ENCODE results near the gene TACR2. TPM values are rescaled to one million over a fixed set of nuclear protein-coding genes. Genes with fewer than 3 reads are reported as not detected.

Gene TACR2
- polyA plus RNA-seq, 2 of the 4 experiments (the other 2 are of a cell fraction) = 0.09 to 0.16 TPM

- Histone ChIP-seq H3K4me2 (no peak overlapping the region), H3K4me3 (no peak overlapping the region), H3K4me1 (peaks cover 47% of the 10 kb centered on the region), H3K9me3 (no peaks in the 10 kb centered on the region), H3K27ac (no peak overlapping the region)
- ChIA-PET CTCF (interaction anchor here (21.3 kb wide), 1 partner anchor 149 kb away, joined by 424 read pairs; no protein-coding TSS in a partner anchor), POLR2A (no interaction called here)
- WGBS (ENCODE audit: missing lambda C conversion rate) = 68% methylated on average over 3 of the region's 3 CpGs
- DNase-seq (ENCODE audit: low read depth in 1 of 2, low spot score in 1 of 2) (no peak), FAIRE-seq (no peak), ATAC-seq (no peak)
- TF ChIP-seq CBX8 (IDR thresholded peaks at IDR 0.05) (no peak), POLR2A (IDR thresholded peaks at IDR 0.05; ENCODE audit: low read length) (no peak), HOXB5 (CRISPR knock-in tag; IDR thresholded peaks at IDR 0.05) (no peak)
Measured at GRCh38 chr10:69387500-69387899, 29.2 kb downstream of the TACR2 start.

DNA sequence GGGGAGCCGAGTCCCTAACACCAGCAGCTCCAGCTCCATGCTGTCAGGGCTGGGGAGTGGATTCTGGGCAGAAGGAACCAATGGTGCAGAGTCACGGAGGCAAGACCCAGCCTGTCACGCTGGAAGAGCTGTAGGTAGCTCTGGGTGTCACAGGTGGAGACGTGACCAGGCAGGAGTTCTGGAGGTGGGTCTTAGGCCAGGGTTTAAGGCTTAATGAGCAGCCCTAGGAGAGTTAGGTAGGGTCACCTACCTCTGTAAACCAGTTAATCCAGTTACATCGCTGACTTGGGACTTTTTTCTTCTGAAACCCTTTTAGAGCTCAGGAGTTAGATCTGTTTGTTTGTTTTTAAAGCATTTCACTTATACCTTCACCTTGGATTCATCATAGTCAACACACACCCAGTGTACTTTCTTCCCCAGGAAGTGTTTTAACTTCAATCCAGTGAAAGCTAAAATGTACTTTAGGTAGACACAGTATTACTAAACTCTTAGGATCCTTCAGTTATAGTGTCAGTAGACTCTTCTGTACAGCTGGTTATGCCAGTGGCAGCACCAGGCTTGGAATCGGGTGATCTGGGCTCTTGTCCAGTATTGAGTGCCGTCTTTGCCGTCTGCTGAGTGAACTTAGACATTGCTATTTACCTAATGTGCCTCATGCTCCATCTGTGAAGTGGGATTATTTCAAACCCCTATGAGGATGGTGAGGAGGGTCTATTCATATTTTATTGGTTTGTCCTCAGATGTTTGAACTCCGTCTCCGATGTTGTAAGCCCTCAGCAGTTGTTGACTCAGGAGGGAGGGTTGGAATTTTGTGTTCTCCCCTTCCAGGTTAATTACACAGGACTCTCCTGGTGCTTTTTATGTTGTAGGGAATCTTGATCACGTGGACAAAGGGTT, 31.0 kb downstream of the TACR2 start:
- H3K27ac ChIP-seq = peak overlapping the region in 1 of 2 experiments; percentile 10; a peak in 1 of 6 replicates
- TF ChIP-seq EP300 (IDR thresholded peaks at IDR 0.05) (no peak), HOXB5 (CRISPR knock-in tag; IDR thresholded peaks at IDR 0.05) (no peak), JUN (IDR thresholded peaks at IDR 0.05) (no peak), SREBF2 (IDR thresholded peaks at IDR 0.05) (no peak), FOXS1 (CRISPR knock-in tag; IDR thresholded peaks at IDR 0.05) (no peak), TFCP2L1 (CRISPR knock-in tag; IDR thresholded peaks at IDR 0.05) (no peak), CBX8 (IDR thresholded peaks at IDR 0.05) (no peak), RCOR1 (IDR thresholded peaks at IDR 0.05; ENCODE audit: low read depth, low read length) (no peak), CHD2 (IDR thresholded peaks at IDR 0.05; ENCODE audit: low read length, partially characterized antibody) (no peak), KDM1A (IDR thresholded peaks at IDR 0.05; ENCODE audit: low read depth) (no peak), ZFP36 (IDR thresholded peaks at IDR 0.05; ENCODE audit: borderline replicate concordance, partially characterized antibody) (no peak), RNF2 (IDR thresholded peaks at IDR 0.05; ENCODE audit: borderline replicate concordance, low read depth) (no peak), KDM5A (IDR thresholded peaks at IDR 0.05) (no peak), HES2 (IDR thresholded peaks at IDR 0.05) (no peak), ESRRA (IDR thresholded peaks at IDR 0.05; ENCODE audit: borderline replicate concordance, low read length) (no peak)
- DNase-seq (ENCODE audit: low read depth in 1 of 2, low spot score in 1 of 2) (no peak), ATAC-seq (no peak), FAIRE-seq (no peak)
- H3K9me3 ChIP-seq = no peaks in the 10 kb centered on the region
- ChIA-PET POLR2A (no interaction called here), CTCF (interaction anchor here (0.9 to 1.9 kb wide), 5 partner anchors 12 to 253 kb away, joined by 3 to 9 read pairs (median 3); no protein-coding TSS in a partner anchor)
- 52% methylated on average over 11 of the region's 11 CpGs for WGBS (ENCODE audit: missing lambda C conversion rate)
- peaks cover 42% of the 10 kb centered on the region for H3K4me1 ChIP-seq
- peak overlapping the region; percentile 16; the same call in 1 of the 3 replicates for H3K4me2 ChIP-seq
- H3K4me3 ChIP-seq = no peak overlapping the region

DNA sequence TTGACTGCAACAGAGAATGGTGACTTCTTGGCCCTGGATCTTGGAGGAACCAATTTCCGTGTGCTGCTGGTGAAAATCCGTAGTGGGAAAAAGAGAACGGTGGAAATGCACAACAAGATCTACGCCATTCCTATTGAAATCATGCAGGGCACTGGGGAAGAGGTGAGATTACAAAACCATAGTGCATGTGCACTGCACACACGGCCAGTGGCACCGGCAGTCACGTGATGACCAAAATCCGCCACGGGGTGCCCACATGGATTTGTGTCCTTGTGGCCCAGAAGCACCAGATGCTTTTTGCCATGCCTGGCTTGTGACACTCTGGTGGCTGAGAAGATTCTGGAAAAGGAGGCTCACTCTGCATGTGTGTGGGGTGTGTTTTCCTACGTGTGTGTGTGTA, 32.4 kb downstream of the TACR2 start:
- H3K4me3 ChIP-seq = no peak overlapping the region
- TF ChIP-seq RCOR1 (IDR thresholded peaks at IDR 0.05; ENCODE audit: low read depth, low read length) = no peak
- TF ChIP-seq ZFP36 (IDR thresholded peaks at IDR 0.05; ENCODE audit: borderline replicate concordance, partially characterized antibody) = no peak
- TF ChIP-seq FOSL2 (IDR thresholded peaks at IDR 0.05) = no peak
- no peak for TF ChIP-seq FOSL2 (CRISPR knock-in tag; IDR thresholded peaks at IDR 0.05)
- TF ChIP-seq MAZ (IDR thresholded peaks at IDR 0.05; ENCODE audit: borderline replicate concordance, low read depth, low read length) = no peak
- TF ChIP-seq KDM5A (IDR thresholded peaks at IDR 0.05) = no peak
- no peaks in the 10 kb centered on the region for H3K9me3 ChIP-seq
- 90% methylated on average over 10 of the region's 10 CpGs for WGBS (ENCODE audit: missing lambda C conversion rate)
- H3K27ac ChIP-seq = no peak overlapping the region
- ChIA-PET CTCF (interaction anchor here (0.8 to 2.8 kb wide), 8 partner anchors 8 to 254 kb away, joined by 3 to 15 read pairs (median 10); no protein-coding TSS in a partner anchor), POLR2A (no interaction called here)
- peaks cover 29% of the 10 kb centered on the region for H3K4me1 ChIP-seq
- FAIRE-seq = no peak
- DNase-seq (ENCODE audit: low read depth in 1 of 2, low spot score in 1 of 2) = no peak
- H3K4me2 ChIP-seq = no peak overlapping the region
- no peak for ATAC-seq

- ChIA-PET POLR2A (interaction anchor here (1.1 kb wide), 1 partner anchor 66 kb away, joined by 3 read pairs; no protein-coding TSS in a partner anchor), CTCF (interaction anchor here (0.8 to 2.8 kb wide), 17 partner anchors 9 to 255 kb away, joined by 3 to 15 read pairs (median 5); no protein-coding TSS in a partner anchor)
- Histone ChIP-seq H3K4me1 (peaks cover 29% of the 10 kb centered on the region), H3K4me2 (no peak overlapping the region), H3K4me3 (no peak overlapping the region), H3K27ac (peak overlapping the region in 1 of 2 experiments; percentile 57; a peak in 3 of 6 replicates), H3K9me3 (no peaks in the 10 kb centered on the region)
- ATAC-seq (peak; percentile 85; a peak in 5 of 6 replicates), DNase-seq (ENCODE audit: low read depth in 1 of 2, low spot score in 1 of 2) (peak in 1 of 2 experiments; percentile 35), FAIRE-seq (no peak)
- WGBS (ENCODE audit: missing lambda C conversion rate) = 46% methylated on average over 2 of the region's 3 CpGs
- TF ChIP-seq ZFP36 (IDR thresholded peaks at IDR 0.05; ENCODE audit: borderline replicate concordance, partially characterized antibody) (no peak), NPAS2 (CRISPR knock-in tag; IDR thresholded peaks at IDR 0.05; ENCODE audit: borderline replicate concordance) (no peak), CTCF (IDR thresholded peaks at IDR 0.05) (peak; percentile 20; the same call in 1 of the 3 replicates), RARB (CRISPR knock-in tag; IDR thresholded peaks at IDR 0.05) (no peak), FOSL2 (IDR thresholded peaks at IDR 0.05) (no peak), FOSL2 (CRISPR knock-in tag; IDR thresholded peaks at IDR 0.05) (0 out of 2 replicates have a peak, but pooled peaks have one; percentile 5), FOSB (CRISPR knock-in tag; IDR thresholded peaks at IDR 0.05) (no peak), POLR2A (IDR thresholded peaks at IDR 0.05; ENCODE audit: low read length) (no peak), FOXS1 (CRISPR knock-in tag; IDR thresholded peaks at IDR 0.05) (no peak), RNF2 (IDR thresholded peaks at IDR 0.05; ENCODE audit: borderline replicate concordance, low read depth) (no peak), SMC3 (IDR thresholded peaks at IDR 0.05) (peak; percentile 29; the same call in 1 of the 3 replicates), MAZ (IDR thresholded peaks at IDR 0.05; ENCODE audit: borderline replicate concordance, low read depth, low read length) (no peak), PBX3 (IDR thresholded peaks at IDR 0.05) (peak; percentile 76), ZNF302 (CRISPR knock-in tag; IDR thresholded peaks at IDR 0.05) (no peak)
Measured at GRCh38 chr10:69383558-69383957, 33.2 kb downstream of the TACR2 start.
